Cardiac muscle cell (in vitro differentiated cells and primary cell): ENCODE data around the gene CLDN8. TPM values are rescaled to one million over a fixed set of nuclear protein-coding genes. Genes with fewer than 3 reads are reported as not detected.

ENCODE experiments used
- DNase-seq, 2 donors: peaks; one replicate each; pipeline versions ENCODE4 v3.0.0 to v3.0.0-alpha.2; 2010 to 2017; ENCODE audit warnings: low read depth in 1 of 2, low spot score in 1 of 2
- H3K27ac ChIP-seq: fragments of 200-600 bp; sonication (generic); 2 replicates; pipeline ENCODE4 v1.5.1; 2016
- H3K27me3 ChIP-seq: fragments of 200-600 bp; sonication (generic); 2 replicates; pipeline ENCODE4 v1.6.0; 2016; ENCODE audit warnings: control low read depth
- H3K36me3 ChIP-seq: fragments of 200-600 bp; sonication (generic); 2 replicates; pipeline ENCODE4 v1.5.1; 2016; ENCODE audit warnings: control low read depth
- H3K4me1 ChIP-seq: fragments of 200-600 bp; sonication (generic); 2 replicates; pipeline ENCODE4 v1.8.1; 2017; ENCODE audit warnings: low read depth, mild to moderate bottlenecking, mixed run types
- H3K4me3 ChIP-seq: fragments of 200-600 bp; sonication (generic); 2 replicates; pipeline ENCODE4 v1.5.1; 2016; ENCODE audit warnings: mild to moderate bottlenecking
- H3K9me3 ChIP-seq: fragments of 200-600 bp; sonication (generic); 2 replicates; pipeline ENCODE4 v1.5.1; 2017; ENCODE audit warnings: low read depth, mild to moderate bottlenecking, control low read depth
- CTCF ChIP-seq: IDR thresholded peaks from 2 replicates; pipeline ENCODE4 v1.5.1; 2012; ENCODE audit warnings: low read depth, mild to moderate bottlenecking, low read length
- polyA plus RNA-seq: library from polyadenylated mRNA; unstranded; fragments of >200 nt; fragmentation: Nextera tagmentation; extraction: Ambion mirVana; gene quantifications from 2 replicates; pipeline ENCODE4 v1.2.1, GENCODE V29; 2016
- total RNA-seq: library from RNA; depleted of rRNA; stranded (reverse); fragments of >200 nt; gene quantifications from 2 replicates; pipeline ENCODE4 v1.2.3, GENCODE V29; 2016

Gene CLDN8
- total RNA-seq, result not detected in 2 replicates
- not detected in 2 replicates for polyA plus RNA-seq

- H3K9me3 ChIP-seq, result no peaks in the 10 kb centered on the region
- no peaks in the 10 kb centered on the region for H3K36me3 ChIP-seq
- no peak for TF ChIP-seq CTCF
- H3K27ac ChIP-seq, result no peak within 1 kb of the TSS
- no peaks in the 10 kb centered on the region for H3K4me1 ChIP-seq
- DNase-seq, result no peak
- H3K4me3 ChIP-seq, result no peak within 1 kb of the TSS
- H3K27me3 ChIP-seq, result no peaks in the 10 kb centered on the region
Measured at GRCh38 chr21:30216041-30216723, at the start of gene CLDN8. Gene CLDN8, minus strand, starts transcription at chr21:30216097. Its CDS starts 172 bp downstream, at chr21:30215925.

GRCh38 chr21:30257773-30258172 lies 41.9 kb upstream of the CLDN8 start:
- peak; percentile 62 to 75 for DNase-seq
- no peaks in the 10 kb centered on the region for H3K27me3 ChIP-seq
- TF ChIP-seq CTCF, result peak; percentile 50
- H3K4me1 ChIP-seq, result no peaks in the 10 kb centered on the region
- no peaks in the 10 kb centered on the region for H3K9me3 ChIP-seq
- no peaks in the 10 kb centered on the region for H3K36me3 ChIP-seq
- no peak overlapping the region for H3K27ac ChIP-seq
- no peak overlapping the region for H3K4me3 ChIP-seq

GRCh38 chr21:30256100-30256499 lies 40.2 kb upstream of the CLDN8 start:
- no peaks in the 10 kb centered on the region for H3K4me1 ChIP-seq
- no peak for TF ChIP-seq CTCF
- no peak for DNase-seq
- H3K27me3 ChIP-seq, result no peaks in the 10 kb centered on the region
- no peaks in the 10 kb centered on the region for H3K36me3 ChIP-seq
- no peak overlapping the region for H3K4me3 ChIP-seq
- H3K27ac ChIP-seq, result no peak overlapping the region
- H3K9me3 ChIP-seq, result no peaks in the 10 kb centered on the region

- DNase-seq, result no peak
- Histone ChIP-seq H3K4me3 (no peak overlapping the region), H3K27ac (no peak overlapping the region), H3K27me3 (no peaks in the 10 kb centered on the region), H3K4me1 (no peaks in the 10 kb centered on the region), H3K36me3 (no peaks in the 10 kb centered on the region), H3K9me3 (no peaks in the 10 kb centered on the region)
- TF ChIP-seq CTCF, result no peak
Measured at GRCh38 chr21:30255679-30256078, 39.8 kb upstream of the CLDN8 start.

GRCh38 chr21:30251781-30252180 lies 35.9 kb upstream of the CLDN8 start:
- Histone ChIP-seq H3K36me3 (no peaks in the 10 kb centered on the region), H3K4me1 (no peaks in the 10 kb centered on the region), H3K4me3 (no peak overlapping the region), H3K9me3 (no peaks in the 10 kb centered on the region), H3K27me3 (no peaks in the 10 kb centered on the region), H3K27ac (no peak overlapping the region)
- DNase-seq, result no peak
- no peak for TF ChIP-seq CTCF

- H3K9me3 ChIP-seq, result no peaks in the 10 kb centered on the region
- H3K27me3 ChIP-seq, result no peaks in the 10 kb centered on the region
- H3K36me3 ChIP-seq, result no peaks in the 10 kb centered on the region
- DNase-seq, result no peak
- no peaks in the 10 kb centered on the region for H3K4me1 ChIP-seq
- no peak for TF ChIP-seq CTCF
- H3K4me3 ChIP-seq, result no peak overlapping the region
- H3K27ac ChIP-seq, result no peak overlapping the region
Measured at GRCh38 chr21:30249936-30250335, 34.0 kb upstream of the CLDN8 start.
